Measurements from ENCODE around the gene OR5L1.

GRCh38 chr11:55854704-55855103 lies 43.5 kb downstream of the OR5L1 start:
- TF ChIP-seq RAD21 (IDR thresholded peaks at IDR 0.05; ENCODE audit: low read depth), result no peak
- no peak for TF ChIP-seq EGR1 (IDR thresholded peaks at IDR 0.05)
- no peak for TF ChIP-seq FOXM1 (IDR thresholded peaks at IDR 0.05; ENCODE audit: borderline replicate concordance, low read depth)
- no peak for TF ChIP-seq REST (IDR thresholded peaks at IDR 0.05; ENCODE audit: low read depth)
- no peak for TF ChIP-seq CREB1 (IDR thresholded peaks at IDR 0.05; ENCODE audit: low read depth)
- TF ChIP-seq EP300 (IDR thresholded peaks at IDR 0.05; ENCODE audit: borderline replicate concordance), result no peak
- TF ChIP-seq TCF12 (IDR thresholded peaks at IDR 0.05; ENCODE audit: low read depth), result no peak
- TF ChIP-seq MAX (IDR thresholded peaks at IDR 0.05), result no peak
- TF ChIP-seq TAF1 (IDR thresholded peaks at IDR 0.05; ENCODE audit: low read depth), result no peak
- TF ChIP-seq TEAD4 (IDR thresholded peaks at IDR 0.05), result no peak
- TF ChIP-seq CEBPB (IDR thresholded peaks at IDR 0.05), result no peak
- no peak for TF ChIP-seq ZBTB7A (IDR thresholded peaks at IDR 0.05; ENCODE audit: low read depth)
- TF ChIP-seq USF1 (IDR thresholded peaks at IDR 0.05), result no peak
- TF ChIP-seq NFIC (IDR thresholded peaks at IDR 0.05), result no peak
